IMR-90 (cell line): Measurements from ENCODE around the gene FAM234B.

Experiments
- BHLHE40 ChIP-seq: fragments of 150-350 bp; IDR thresholded peaks from 2 replicates; pipeline ENCODE4 v1.6.1; 2016; ENCODE audit warnings: mild to moderate bottlenecking, low read depth, low read length
- CEBPB ChIP-seq: IDR thresholded peaks from 2 replicates; pipeline ENCODE4 v1.6.1; 2012; ENCODE audit warnings: low read depth, low read length, improper control_type of control experiment
- CHD1 ChIP-seq: IDR thresholded peaks from 2 replicates; pipeline ENCODE4 v1.6.1; 2012; ENCODE audit warnings: low read depth, low read length, improper control_type of control experiment
- CTCF ChIP-seq: conservative IDR thresholded peaks from 2 replicates; pipeline ENCODE4 v1.5.1; 2012; ENCODE audit warnings: mild to moderate bottlenecking, low read depth, low read length, improper control_type of control experiment
- FOS ChIP-seq: fragments of 150-350 bp; IDR thresholded peaks from 2 replicates; pipeline ENCODE4 v1.6.1; 2016; ENCODE audit warnings: low read depth, low read length
- MXI1 ChIP-seq: IDR thresholded peaks from 2 replicates; pipeline ENCODE4 v1.6.1; 2012; ENCODE audit warnings: low read depth, mild to moderate bottlenecking, low read length, moderate library complexity, borderline replicate concordance
- POLR2A ChIP-seq: IDR thresholded peaks from 2 replicates; pipeline ENCODE4 v1.6.1; 2012; ENCODE audit warnings: mild to moderate bottlenecking, low read depth, low read length
- RAD21 ChIP-seq: IDR thresholded peaks from 2 replicates; pipeline ENCODE4 v1.6.1; 2012; ENCODE audit warnings: low read length, improper control_type of control experiment
- RCOR1 ChIP-seq: IDR thresholded peaks from 2 replicates; pipeline ENCODE4 v1.6.1; 2012; ENCODE audit warnings: mild to moderate bottlenecking, low read length, improper control_type of control experiment; ENCODE audit not compliant: insufficient replicate concordance
- RFX5 ChIP-seq: IDR thresholded peaks from 2 replicates; pipeline ENCODE4 v1.8.0; 2012; ENCODE audit warnings: low read depth, mild to moderate bottlenecking, low read length, moderate library complexity
- SMC3 ChIP-seq: fragments of 150-350 bp; IDR thresholded peaks from 2 replicates; pipeline ENCODE4 v1.6.1; 2016; ENCODE audit warnings: low read depth, mild to moderate bottlenecking, antibody characterized with exemption, low read length, moderate library complexity
- USF2 ChIP-seq: fragments of 150-350 bp; IDR thresholded peaks from 2 replicates; pipeline ENCODE4 v1.6.1; 2017; ENCODE audit warnings: mild to moderate bottlenecking, antibody characterized with exemption, low read length, low read depth

- no peak for TF ChIP-seq CTCF
- TF ChIP-seq SMC3: no peak
- no peak; the same call in 1 of the 2 replicates for TF ChIP-seq POLR2A
- TF ChIP-seq RAD21: no peak
- no peak for TF ChIP-seq BHLHE40
- TF ChIP-seq RFX5: no peak
- no peak for TF ChIP-seq FOS
- TF ChIP-seq RCOR1: no peak
- no peak for TF ChIP-seq MXI1
- no peak for TF ChIP-seq USF2
- no peak for TF ChIP-seq CHD1
- TF ChIP-seq CEBPB: no peak
Measured at GRCh38 chr12:13102461-13103195, 58.4 kb downstream of the FAM234B start.
